Astrocyte (in vitro differentiated cells and primary cell): ENCODE results near the gene TACR2. TPM values are rescaled to one million over a fixed set of nuclear protein-coding genes. Genes with fewer than 3 reads are reported as not detected.

ENCODE experiments used
- DNase-seq: peaks from one replicate; pipeline ENCODE4 v3.0.0-alpha.2; 2010; ENCODE audit warnings: low read depth
- FAIRE-seq: peaks from 2 replicates; lab custom pipeline; 2011; peaks lifted over from hg19 to GRCh38; lab: Jason Lieb, UNC
- H2AFZ ChIP-seq: 2 replicates; pipeline ENCODE4 v1.6.0; 2012; ENCODE audit warnings: low read depth, low read length, inconsistent platforms
- H3K27ac ChIP-seq: 2 replicates; pipeline ENCODE4 v1.5.1; 2011; ENCODE audit warnings: low read depth, low read length, inconsistent platforms
- H3K27me3 ChIP-seq: 2 replicates; pipeline ENCODE4 v1.6.0; 2011; ENCODE audit warnings: low read length, inconsistent platforms; ENCODE audit not compliant: insufficient read depth
- H3K36me3 ChIP-seq: 2 replicates; pipeline ENCODE4 v1.5.1; 2011; ENCODE audit warnings: low read length, inconsistent platforms; ENCODE audit not compliant: insufficient read depth
- H3K4me1 ChIP-seq: 2 replicates; pipeline ENCODE4 v1.5.1; 2011; ENCODE audit warnings: low read length, inconsistent platforms; ENCODE audit not compliant: insufficient read depth
- H3K4me2 ChIP-seq: 2 replicates; pipeline ENCODE4 v1.6.0; 2012; ENCODE audit warnings: low read length, inconsistent platforms
- H3K4me3 ChIP-seq: 2 replicates; pipeline ENCODE4 v1.5.1; 2011; ENCODE audit warnings: low read depth, mild to moderate bottlenecking, low read length, inconsistent platforms; ENCODE audit not compliant: insufficient read depth
- H3K79me2 ChIP-seq: 2 replicates; pipeline ENCODE4 v1.6.0; 2012; ENCODE audit warnings: mild to moderate bottlenecking, low read length, inconsistent platforms; ENCODE audit not compliant: insufficient read depth
- H3K9ac ChIP-seq: 2 replicates; pipeline ENCODE4 v1.6.0; 2012; ENCODE audit warnings: mild to moderate bottlenecking, low read length, inconsistent platforms
- H3K9me3 ChIP-seq: 2 replicates; pipeline ENCODE4 v1.5.1; 2012; ENCODE audit warnings: low read depth, mild to moderate bottlenecking, low read length, inconsistent platforms; ENCODE audit not compliant: insufficient read depth
- H4K20me1 ChIP-seq: 2 replicates; pipeline ENCODE4 v1.6.0; 2012; ENCODE audit warnings: low read length, inconsistent platforms; ENCODE audit not compliant: insufficient read depth
- H3K27ac Mint-ChIP-seq: one replicate; pipeline ENCODE4 v1.8.0; 2021; ENCODE audit warnings: mild to moderate bottlenecking, mixed read lengths; ENCODE audit not compliant: unreplicated experiment
- H3K27me3 Mint-ChIP-seq: one replicate; pipeline ENCODE4 v1.8.0; 2021; ENCODE audit warnings: low read depth, mixed read lengths; ENCODE audit not compliant: unreplicated experiment
- H3K36me3 Mint-ChIP-seq: one replicate; pipeline ENCODE4 v1.8.0; 2021; ENCODE audit warnings: low read depth, mixed read lengths; ENCODE audit not compliant: unreplicated experiment
- H3K4me1 Mint-ChIP-seq: one replicate; pipeline ENCODE4 v1.8.0; 2021; ENCODE audit warnings: low read depth, mixed read lengths; ENCODE audit not compliant: unreplicated experiment
- H3K4me3 Mint-ChIP-seq: one replicate; pipeline ENCODE4 v1.8.0; 2021; ENCODE audit warnings: mild to moderate bottlenecking, moderate library complexity, mixed read lengths; ENCODE audit not compliant: unreplicated experiment
- H3K9me3 Mint-ChIP-seq: one replicate; pipeline ENCODE4 v1.8.0; 2021; ENCODE audit warnings: mild to moderate bottlenecking, mixed read lengths; ENCODE audit not compliant: unreplicated experiment
- EZH2 ChIP-seq: IDR thresholded peaks from 2 replicates; pipeline ENCODE4 v1.6.1; 2012; ENCODE audit warnings: mild to moderate bottlenecking, low read length, inconsistent platforms; ENCODE audit not compliant: insufficient read depth
- total RNA-seq: library from RNA; stranded (reverse); gene quantifications from 2 replicates; pipeline ENCODE4 v1.2.1, GENCODE V29; 2021
- TF ChIP-seq, protein P1 (sequence below): IDR thresholded peaks from 2 replicates; pipeline ENCODE4 v1.5.1; 2011; ENCODE audit warnings: low read depth, mild to moderate bottlenecking, inconsistent platforms, low read length, moderate library complexity; ENCODE audit not compliant: insufficient read depth

Gene TACR2
- total RNA-seq, 1 donor from 2014 or later, result not detected

DNA sequence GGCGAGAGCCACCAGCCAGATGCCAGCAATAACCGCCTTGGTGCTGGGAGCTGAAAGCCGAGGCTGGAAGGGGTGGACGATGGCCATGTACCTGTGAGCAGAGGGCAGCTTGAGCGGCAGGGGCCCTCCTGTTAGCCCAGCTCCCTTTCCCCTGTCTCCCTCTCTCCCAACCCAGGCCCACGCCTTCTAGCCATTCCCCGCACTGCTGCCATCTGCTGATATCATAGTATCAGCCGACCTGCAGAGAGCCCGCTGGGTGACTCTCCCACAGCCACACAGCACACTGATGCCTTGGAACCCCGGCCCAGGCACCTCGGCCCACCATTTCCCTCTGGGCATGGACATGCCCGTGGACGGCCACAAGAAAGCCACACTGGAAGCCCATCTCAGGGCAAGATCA is 1.7 kb downstream of the TACR2 start:
- Histone ChIP-seq H3K4me1 (no peaks in the 10 kb centered on the region), H3K27ac (no peak overlapping the region), H3K9ac (no peak overlapping the region), H2AFZ (no peak overlapping the region), H4K20me1 (no peaks in the 10 kb centered on the region), H3K27me3 (peaks cover 3% of the 10 kb centered on the region), H3K4me3 (no peak overlapping the region), H3K9me3 (no peaks in the 10 kb centered on the region), H3K36me3 (no peaks in the 10 kb centered on the region), H3K79me2 (no peaks in the 10 kb centered on the region), H3K4me2 (no peak overlapping the region)
- no peak overlapping the region for H3K27ac Mint-ChIP-seq
- DNase-seq, result no peak
- H3K4me1 Mint-ChIP-seq, result peaks cover 2% of the 10 kb centered on the region
- no peak overlapping the region for H3K4me3 Mint-ChIP-seq
- peaks cover 32% of the 10 kb centered on the region for H3K27me3 Mint-ChIP-seq
- no peaks in the 10 kb centered on the region for H3K36me3 Mint-ChIP-seq
- no peak for FAIRE-seq
- TF ChIP-seq, protein P1, sequence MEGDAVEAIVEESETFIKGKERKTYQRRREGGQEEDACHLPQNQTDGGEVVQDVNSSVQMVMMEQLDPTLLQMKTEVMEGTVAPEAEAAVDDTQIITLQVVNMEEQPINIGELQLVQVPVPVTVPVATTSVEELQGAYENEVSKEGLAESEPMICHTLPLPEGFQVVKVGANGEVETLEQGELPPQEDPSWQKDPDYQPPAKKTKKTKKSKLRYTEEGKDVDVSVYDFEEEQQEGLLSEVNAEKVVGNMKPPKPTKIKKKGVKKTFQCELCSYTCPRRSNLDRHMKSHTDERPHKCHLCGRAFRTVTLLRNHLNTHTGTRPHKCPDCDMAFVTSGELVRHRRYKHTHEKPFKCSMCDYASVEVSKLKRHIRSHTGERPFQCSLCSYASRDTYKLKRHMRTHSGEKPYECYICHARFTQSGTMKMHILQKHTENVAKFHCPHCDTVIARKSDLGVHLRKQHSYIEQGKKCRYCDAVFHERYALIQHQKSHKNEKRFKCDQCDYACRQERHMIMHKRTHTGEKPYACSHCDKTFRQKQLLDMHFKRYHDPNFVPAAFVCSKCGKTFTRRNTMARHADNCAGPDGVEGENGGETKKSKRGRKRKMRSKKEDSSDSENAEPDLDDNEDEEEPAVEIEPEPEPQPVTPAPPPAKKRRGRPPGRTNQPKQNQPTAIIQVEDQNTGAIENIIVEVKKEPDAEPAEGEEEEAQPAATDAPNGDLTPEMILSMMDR, result no peak
- no peak for TF ChIP-seq EZH2
- no peaks in the 10 kb centered on the region for H3K9me3 Mint-ChIP-seq

DNA sequence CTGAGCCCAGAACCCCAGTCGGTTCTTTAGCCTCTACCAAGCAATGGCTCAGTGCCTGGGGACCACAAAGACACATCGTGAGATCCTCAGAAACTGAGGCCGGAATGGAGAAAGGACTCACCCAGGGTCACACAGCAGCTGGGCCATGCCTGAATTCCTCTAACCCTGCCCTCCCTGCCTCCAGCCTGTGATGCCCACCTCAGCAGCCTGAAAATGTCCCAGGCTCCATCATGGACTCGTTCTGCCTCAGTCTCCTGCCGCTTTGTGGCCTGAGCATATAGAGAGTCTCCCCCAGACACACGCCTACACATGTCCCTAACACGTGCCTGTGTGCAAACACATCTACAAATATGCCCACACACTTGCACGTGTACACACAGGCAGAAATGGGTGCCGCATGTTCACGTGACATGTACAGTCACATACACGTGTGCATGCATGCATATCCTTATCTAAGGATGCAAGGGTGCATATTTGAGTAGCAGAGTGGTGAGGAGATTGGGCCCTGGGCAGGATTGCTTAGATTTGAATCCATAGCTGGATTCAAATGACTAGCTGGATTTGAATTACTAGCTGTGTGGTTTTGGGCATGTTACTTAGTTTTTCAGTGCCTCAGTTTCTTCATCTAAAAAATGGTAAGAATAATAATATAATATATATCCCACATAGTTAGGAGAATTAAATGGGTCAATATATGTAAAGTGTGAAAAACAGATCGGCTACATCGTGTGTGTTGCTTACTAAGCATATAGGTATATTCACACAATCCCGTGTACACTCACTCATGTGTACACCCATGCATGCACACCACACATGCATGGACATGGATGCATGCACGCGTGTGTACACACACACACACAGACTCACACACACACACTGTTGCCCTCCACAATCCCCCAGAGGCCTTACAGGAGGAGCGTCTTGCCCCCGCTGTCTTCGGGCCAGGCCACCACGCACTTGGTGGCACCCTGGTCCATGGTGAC is 2.4 kb downstream of the TACR2 start:
- H3K79me2 ChIP-seq, result no peaks in the 10 kb centered on the region
- H3K4me1 ChIP-seq, result no peaks in the 10 kb centered on the region
- H2AFZ ChIP-seq, result no peak overlapping the region
- H3K36me3 ChIP-seq, result no peaks in the 10 kb centered on the region
- Mint-ChIP-seq H3K4me1 (peaks cover 2% of the 10 kb centered on the region), H3K4me3 (no peak overlapping the region), H3K9me3 (no peaks in the 10 kb centered on the region), H3K27me3 (peaks cover 30% of the 10 kb centered on the region), H3K27ac (no peak overlapping the region), H3K36me3 (no peaks in the 10 kb centered on the region)
- H3K4me2 ChIP-seq, result no peak overlapping the region
- H3K9me3 ChIP-seq, result no peaks in the 10 kb centered on the region
- DNase-seq (no peak), FAIRE-seq (no peak)
- no peaks in the 10 kb centered on the region for H4K20me1 ChIP-seq
- no peak overlapping the region for H3K4me3 ChIP-seq
- H3K9ac ChIP-seq, result no peak overlapping the region
- H3K27me3 ChIP-seq, result peaks cover 3% of the 10 kb centered on the region
- no peak overlapping the region for H3K27ac ChIP-seq
- TF ChIP-seq, protein P1, result no peak
- TF ChIP-seq EZH2, result no peak
